PFSK-1 (cell line): ENCODE measurements around the gene MSRB1.

Experiments used
- FOXP2 ChIP-seq: optimal IDR thresholded peaks from 2 replicates; pipeline ENCODE3; 2011; ENCODE audit warnings: borderline replicate concordance, control low read depth, inconsistent platforms; ENCODE audit not compliant: insufficient read depth; ENCODE audit errors: extremely low read length, extremely low read depth
- POLR2AphosphoS5 ChIP-seq: IDR thresholded peaks from 2 replicates; pipeline ENCODE4 v1.6.1; 2012; ENCODE audit warnings: low read depth, mild to moderate bottlenecking, control low read depth, low read length, moderate library complexity
- REST ChIP-seq, 2 experiments: IDR thresholded peaks; 2 replicates each; pipeline versions ENCODE4 v1.6.1 to v1.8.0; 2011 to 2012; ENCODE audit warnings: low read depth in 2 of 2, low read length in 2 of 2, control low read depth in 1 of 2, inconsistent platforms in 1 of 2, mild to moderate bottlenecking in 1 of 2, moderate library complexity in 1 of 2; ENCODE audit not compliant: insufficient read depth in 1 of 2
- SIN3A ChIP-seq: IDR thresholded peaks from 2 replicates; pipeline ENCODE4 v1.6.1; 2012; ENCODE audit warnings: mild to moderate bottlenecking, low read length, moderate library complexity, borderline replicate concordance; ENCODE audit not compliant: insufficient read depth
- TAF1 ChIP-seq: IDR thresholded peaks from 2 replicates; pipeline ENCODE4 v1.6.1; 2012; ENCODE audit warnings: low read length, control low read depth, borderline replicate concordance; ENCODE audit not compliant: insufficient read depth

Gene MSRB1

GRCh38 chr16:1909561-1910231 lies 33.3 kb downstream of the MSRB1 start:
- TF ChIP-seq SIN3A (no peak), POLR2AphosphoS5 (no peak), FOXP2 (no peak), TAF1 (no peak), REST (IDR thresholded peaks at IDR 0.05; ENCODE audit: insufficient read depth in 1 of 2, low read depth in 2 of 2, low read length in 2 of 2) (no peak)

- TF ChIP-seq SIN3A, result no peak
- TF ChIP-seq POLR2AphosphoS5, result no peak
- no peak for TF ChIP-seq REST (IDR thresholded peaks at IDR 0.05; ENCODE audit: insufficient read depth in 1 of 2, low read depth in 2 of 2, low read length in 2 of 2)
- no peak for TF ChIP-seq FOXP2
- TF ChIP-seq TAF1, result no peak
These were observed 34.0 kb downstream of the MSRB1 start for GRCh38 chr16:1908983-1909382.

- TF ChIP-seq REST (IDR thresholded peaks at IDR 0.05; ENCODE audit: insufficient read depth in 1 of 2, low read depth in 2 of 2, low read length in 2 of 2) (no peak), TAF1 (no peak), FOXP2 (no peak), POLR2AphosphoS5 (no peak), SIN3A (no peak)
These were observed 34.8 kb downstream of the MSRB1 start for GRCh38 chr16:1908184-1908583.

GRCh38 chr16:1907226-1907860 lies 35.7 kb downstream of the MSRB1 start:
- TF ChIP-seq FOXP2, result no peak
- no peak for TF ChIP-seq SIN3A
- no peak for TF ChIP-seq TAF1
- no peak for TF ChIP-seq POLR2AphosphoS5
- TF ChIP-seq REST (IDR thresholded peaks at IDR 0.05; ENCODE audit: insufficient read depth in 1 of 2, low read depth in 2 of 2, low read length in 2 of 2), result no peak

GRCh38 chr16:1906846-1907165 lies 36.2 kb downstream of the MSRB1 start:
- TF ChIP-seq FOXP2, result no peak
- TF ChIP-seq REST (IDR thresholded peaks at IDR 0.05; ENCODE audit: insufficient read depth in 1 of 2, low read depth in 2 of 2, low read length in 2 of 2), result no peak
- TF ChIP-seq TAF1, result no peak
- TF ChIP-seq POLR2AphosphoS5, result no peak
- TF ChIP-seq SIN3A, result no peak
